Measurements from ENCODE around the gene ABCA6. TPM values are rescaled to one million over a fixed set of nuclear protein-coding genes. Genes with fewer than 3 reads are reported as not detected.

Gene ABCA6
- total RNA-seq, 1 donor = 0.27 TPM

GRCh38 chr17:69056179-69056823 is 85.4 kb downstream of the ABCA6 start:
- peak in 1 of 3 donors; percentile 4 for DNase-seq (ENCODE audit: low read depth in 2 of 3, low spot score in 2 of 3)

GRCh38 chr17:69055334-69055733 is 86.4 kb downstream of the ABCA6 start:
- no peak for DNase-seq (ENCODE audit: low read depth in 2 of 3, low spot score in 2 of 3)

DNA sequence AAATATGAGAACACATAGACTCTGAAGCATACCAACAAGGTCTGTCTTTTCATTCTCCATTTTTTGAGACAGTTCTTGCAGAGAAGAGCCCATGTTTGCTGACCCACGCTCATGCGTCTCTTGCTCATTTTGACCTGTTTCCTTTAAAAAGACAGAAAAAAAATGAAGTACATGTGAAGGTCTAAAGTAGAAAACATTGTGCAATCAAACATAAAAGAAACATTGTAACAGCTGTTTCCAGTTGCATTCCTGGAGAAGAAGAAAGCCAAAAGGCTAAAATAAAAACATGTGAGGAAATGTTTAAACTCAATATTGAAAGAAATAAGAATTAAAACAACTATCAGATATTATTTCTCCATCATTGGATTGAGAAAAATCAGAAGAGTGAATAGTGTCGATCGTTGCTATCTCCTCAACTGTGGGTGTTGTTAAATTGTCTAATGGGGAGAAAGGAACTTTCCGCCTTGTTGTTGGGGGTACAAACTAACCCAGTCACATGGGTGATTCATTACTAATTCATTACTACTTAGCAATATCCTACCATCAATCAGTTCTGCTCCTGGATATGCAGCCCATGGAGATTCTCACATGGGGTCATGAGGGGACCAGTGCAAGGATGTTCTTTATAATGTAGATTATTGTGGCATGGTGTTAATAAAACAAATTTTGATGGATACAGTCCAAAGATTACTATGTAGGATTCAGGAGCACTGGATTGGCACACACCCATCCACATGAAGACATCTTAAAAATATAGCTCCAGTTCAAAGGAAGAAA is 90.5 kb downstream of the ABCA6 start:
- no peak for DNase-seq (ENCODE audit: low read depth in 2 of 3, low spot score in 2 of 3)

GRCh38 chr17:69048634-69049033 is 93.1 kb downstream of the ABCA6 start:
- DNase-seq (ENCODE audit: low read depth in 2 of 3, low spot score in 2 of 3) = no peak

DNA sequence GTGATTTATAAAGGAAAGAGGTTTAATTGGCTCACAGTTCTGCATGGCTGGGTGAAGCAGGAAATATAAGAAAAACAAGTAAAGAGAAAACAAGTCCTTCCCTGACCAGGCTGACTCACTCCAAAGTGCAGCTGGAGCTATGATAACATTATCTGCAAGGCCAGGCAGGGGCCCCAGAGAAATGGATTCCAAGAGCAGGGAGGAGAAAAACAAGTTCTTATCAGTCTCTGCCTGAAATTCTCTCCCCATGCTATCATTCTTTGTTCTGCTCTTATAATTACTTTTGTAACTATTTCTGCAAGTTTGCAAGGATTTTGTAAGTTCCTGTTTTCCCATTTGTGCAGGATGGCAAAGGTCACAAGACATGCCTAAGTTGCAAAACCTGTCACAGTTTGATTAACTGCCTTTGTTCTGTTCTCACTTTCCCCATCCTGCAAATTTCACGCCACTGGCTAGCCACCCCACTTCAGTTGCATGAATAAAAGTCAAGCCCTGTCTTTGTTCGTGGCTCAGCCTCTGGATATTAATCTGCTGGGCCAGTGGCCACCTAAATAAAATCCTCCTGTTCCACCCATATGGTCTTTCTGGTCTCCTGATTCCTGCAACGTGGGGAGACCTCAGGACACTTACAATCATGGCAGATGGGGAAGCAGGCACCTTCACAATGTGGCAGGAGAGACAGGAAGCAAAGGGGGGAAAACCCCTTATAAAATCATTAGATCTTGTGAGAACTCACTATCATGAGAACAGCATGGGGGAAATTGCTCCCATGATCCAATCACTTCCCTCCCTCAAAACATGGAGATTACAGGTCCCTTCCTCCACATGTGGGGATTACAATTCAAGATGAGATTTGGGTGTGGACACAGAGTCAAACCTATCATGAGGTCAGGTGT is 94.1 kb downstream of the ABCA6 start:
- DNase-seq (ENCODE audit: low read depth in 2 of 3, low spot score in 2 of 3) = peak in 1 of 3 donors; percentile 30

DNA sequence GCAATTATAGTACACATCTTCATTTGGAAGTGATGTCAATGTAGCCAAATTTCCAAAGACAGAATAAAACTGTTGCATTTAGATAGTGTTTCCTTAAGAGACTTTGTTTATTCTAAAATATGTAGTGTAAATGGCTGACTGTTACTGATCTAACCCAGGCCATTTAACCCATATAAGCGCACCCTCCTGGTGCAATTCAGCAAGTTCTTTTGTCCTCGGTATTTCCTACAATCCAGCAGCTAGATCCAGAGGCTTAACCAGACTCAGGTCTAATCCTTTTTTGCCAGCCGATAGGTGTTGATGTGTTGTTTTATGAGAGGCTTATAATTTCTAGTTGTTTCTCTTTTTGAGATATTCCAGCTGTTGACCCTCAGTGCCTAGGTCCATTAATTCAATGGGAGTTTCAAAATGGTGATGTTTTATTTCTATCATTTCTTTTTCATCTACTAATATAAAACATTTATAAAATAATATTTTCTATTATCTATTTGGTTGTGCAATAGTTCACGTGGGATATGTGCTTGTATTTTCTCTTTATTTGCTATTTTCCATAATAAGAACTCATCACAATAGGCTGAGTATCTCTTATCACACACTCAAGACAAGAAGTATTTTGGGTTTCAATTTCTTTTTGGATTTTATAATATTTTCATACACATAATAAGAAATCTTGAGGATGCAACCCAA is 95.4 kb downstream of the ABCA6 start:
- DNase-seq (ENCODE audit: low read depth in 2 of 3, low spot score in 2 of 3) = no peak

DNA sequence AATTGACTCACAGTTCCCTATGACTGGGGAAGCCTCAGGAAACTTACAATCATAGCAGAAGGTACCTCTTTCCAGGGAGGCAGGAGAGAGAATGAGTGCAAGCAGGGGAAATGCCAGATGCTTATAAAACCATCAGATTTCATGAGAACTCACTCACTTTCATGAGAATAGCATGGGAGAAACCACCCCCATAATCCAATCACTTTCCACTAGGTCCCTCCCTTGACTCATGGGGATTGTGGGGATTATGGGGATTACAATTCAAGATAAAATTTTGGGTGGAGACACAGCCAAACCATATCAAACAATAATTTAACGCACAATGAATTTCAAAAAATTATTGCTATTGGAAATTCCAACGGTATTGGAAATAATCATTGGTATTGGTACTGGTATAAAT is 96.0 kb downstream of the ABCA6 start:
- no peak for DNase-seq (ENCODE audit: low read depth in 2 of 3, low spot score in 2 of 3)

GRCh38 chr17:69044371-69044770 is 97.3 kb downstream of the ABCA6 start:
- DNase-seq (ENCODE audit: low read depth in 2 of 3, low spot score in 2 of 3) = no peak

GRCh38 chr17:69043098-69043734 is 98.5 kb downstream of the ABCA6 start:
- DNase-seq (ENCODE audit: low read depth in 2 of 3, low spot score in 2 of 3) = no peak

DNA sequence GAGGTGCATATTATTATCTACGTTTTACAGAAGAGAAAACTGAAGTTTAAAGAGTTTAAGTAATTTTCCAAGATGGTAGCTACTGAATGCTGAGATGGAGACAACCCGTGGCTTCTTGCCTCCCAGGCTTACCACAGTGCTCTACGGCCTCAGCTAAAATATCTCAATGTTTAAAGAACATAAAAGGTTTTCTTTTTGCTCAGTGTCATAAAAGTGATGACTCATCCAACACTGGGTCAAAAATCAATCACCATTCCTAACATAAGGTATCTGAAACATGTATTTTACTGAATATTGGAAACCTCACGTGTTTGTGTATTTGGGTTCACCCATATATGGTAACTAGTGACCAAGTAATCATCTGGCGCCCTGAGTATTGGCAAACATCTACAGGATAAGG is 99.4 kb downstream of the ABCA6 start:
- no peak for DNase-seq (ENCODE audit: low read depth in 2 of 3, low spot score in 2 of 3)

DNA sequence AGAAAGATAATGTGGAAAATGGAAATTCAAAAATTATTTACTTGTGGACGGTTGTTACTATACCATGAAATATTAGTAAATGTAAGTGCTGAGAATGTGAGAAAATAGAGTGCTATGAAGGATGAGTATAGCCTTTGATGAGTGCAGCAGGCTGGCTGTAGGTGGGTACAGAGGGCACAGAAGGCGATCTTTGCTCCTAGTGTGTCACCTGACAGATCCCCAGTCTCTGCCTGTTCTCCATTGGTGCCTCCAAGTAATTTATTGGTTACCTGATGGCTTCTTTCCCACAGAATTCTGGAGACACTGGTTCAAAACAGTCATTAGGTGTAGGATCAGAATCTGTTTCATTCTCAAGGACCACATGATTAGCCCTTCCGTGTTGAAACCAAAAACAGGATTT is 109.9 kb downstream of the ABCA6 start:
- DNase-seq (ENCODE audit: low read depth in 2 of 3, low spot score in 2 of 3) = no peak

DNA sequence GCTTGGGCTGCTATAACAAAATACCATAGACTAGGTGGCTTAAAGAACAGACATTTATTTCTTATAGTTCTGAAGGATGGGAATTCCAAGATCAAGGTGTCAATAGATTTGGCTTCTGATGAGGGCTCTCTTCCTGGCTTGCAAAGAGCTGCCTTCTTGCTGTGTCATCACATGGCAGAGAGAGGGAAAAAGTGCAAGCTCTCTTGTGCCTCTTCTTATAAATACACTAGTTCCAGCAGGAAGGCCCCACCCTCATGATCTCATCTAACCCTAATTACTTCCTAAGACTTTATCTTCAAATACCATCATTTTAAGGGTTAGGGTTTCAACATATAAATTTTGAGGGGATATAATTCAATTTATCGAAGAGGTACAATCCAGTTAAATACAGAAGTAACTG is 111.5 kb downstream of the ABCA6 start:
- no peak for DNase-seq (ENCODE audit: low read depth in 2 of 3, low spot score in 2 of 3)

Small RNA genes within 50 kb of the gene (small RNA-seq; reads per million reads assigned to genes)
- 0.20 reads per million for gene MIR4524B

Other genes starting within 250 kb of the ABCA6 start
- gene ABCA8, start 186.5 kb downstream of the ABCA6 start, total RNA-seq = under 0.01 TPM
- under 0.01 TPM for gene ABCA9, start 81.0 kb downstream of the ABCA6 start, total RNA-seq
- 0.27 TPM for gene ABCA10, start 86.9 kb upstream of the ABCA6 start, total RNA-seq
- gene ABCA5, start 185.2 kb upstream of the ABCA6 start, total RNA-seq = 9.2 TPM